C4-2B (cell line): ENCODE results near the gene SMIM10L2A.

Experiments used
- ZFX ChIP-seq: fragments of 450-650 bp; IDR thresholded peaks from 2 replicates; pipeline ENCODE4 v1.6.1; 2017
- TF ChIP-seq, protein P1 (sequence below): fragments of 450-650 bp; conservative IDR thresholded peaks from 2 replicates; pipeline ENCODE4 v1.5.1; 2017; ENCODE audit warnings: mild to moderate bottlenecking

- TF ChIP-seq, protein P1, sequence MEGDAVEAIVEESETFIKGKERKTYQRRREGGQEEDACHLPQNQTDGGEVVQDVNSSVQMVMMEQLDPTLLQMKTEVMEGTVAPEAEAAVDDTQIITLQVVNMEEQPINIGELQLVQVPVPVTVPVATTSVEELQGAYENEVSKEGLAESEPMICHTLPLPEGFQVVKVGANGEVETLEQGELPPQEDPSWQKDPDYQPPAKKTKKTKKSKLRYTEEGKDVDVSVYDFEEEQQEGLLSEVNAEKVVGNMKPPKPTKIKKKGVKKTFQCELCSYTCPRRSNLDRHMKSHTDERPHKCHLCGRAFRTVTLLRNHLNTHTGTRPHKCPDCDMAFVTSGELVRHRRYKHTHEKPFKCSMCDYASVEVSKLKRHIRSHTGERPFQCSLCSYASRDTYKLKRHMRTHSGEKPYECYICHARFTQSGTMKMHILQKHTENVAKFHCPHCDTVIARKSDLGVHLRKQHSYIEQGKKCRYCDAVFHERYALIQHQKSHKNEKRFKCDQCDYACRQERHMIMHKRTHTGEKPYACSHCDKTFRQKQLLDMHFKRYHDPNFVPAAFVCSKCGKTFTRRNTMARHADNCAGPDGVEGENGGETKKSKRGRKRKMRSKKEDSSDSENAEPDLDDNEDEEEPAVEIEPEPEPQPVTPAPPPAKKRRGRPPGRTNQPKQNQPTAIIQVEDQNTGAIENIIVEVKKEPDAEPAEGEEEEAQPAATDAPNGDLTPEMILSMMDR: peak; percentile 24
- TF ChIP-seq ZFX: no peak
Measured at GRCh38 chrX:135437867-135438733, 16.4 kb downstream of the SMIM10L2A start.
